Right renal pelvis (tissue), 4 donors: ENCODE data around the gene KCNA10. TPM values are rescaled to one million over a fixed set of nuclear protein-coding genes. Genes with fewer than 3 reads are reported as not detected.

Experiments
- DNase-seq, 4 donors: peaks; one replicate each; pipeline ENCODE4 v3.0.0-alpha.2; 2013; ENCODE audit warnings: low read depth in 4 of 4, low spot score in 3 of 4, missing footprints in 1 of 4
- polyA plus RNA-seq, 4 donors: library from polyadenylated mRNA; unstranded; fragments of 120-200 nt; gene quantifications; one replicate each; pipeline ENCODE4 v1.2.1, GENCODE V29; 2013; ENCODE audit not compliant: insufficient read length in 4 of 4

Gene KCNA10
- polyA plus RNA-seq: not detected

- DNase-seq: no peak
Observed at GRCh38 chr1:110519125-110519810, at the start of gene KCNA10. Gene KCNA10, minus strand, starts transcription at chr1:110519175. Its CDS starts 388 bp downstream, at chr1:110518787.

GRCh38 chr1:110566836-110567235, 47.9 kb upstream of the KCNA10 start:
- DNase-seq: no peak

DNA sequence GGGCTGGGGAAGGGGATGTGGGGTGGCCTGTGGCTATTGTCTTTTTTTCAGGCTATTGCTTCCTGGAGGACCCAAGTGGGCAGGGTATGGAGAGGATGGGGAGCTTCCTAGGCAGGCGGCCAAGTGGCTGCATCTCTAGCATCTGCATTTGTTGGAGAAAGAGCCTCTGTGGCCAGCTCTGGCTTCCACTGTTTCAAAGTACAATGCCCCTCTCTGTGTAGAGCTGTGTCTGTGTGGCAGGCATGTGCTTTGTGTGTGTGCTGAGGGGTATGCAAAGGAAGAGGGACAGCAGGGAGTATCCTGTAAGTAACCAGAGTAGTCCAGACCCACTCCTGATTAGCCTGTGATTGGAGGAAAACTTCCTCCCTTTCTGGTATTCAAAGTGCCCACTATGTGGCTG, 46.6 kb upstream of the KCNA10 start:
- DNase-seq: no peak

- DNase-seq: no peak
Observed at GRCh38 chr1:110563089-110563488, 44.1 kb upstream of the KCNA10 start.

- peak in 1 of 4 donors; percentile 14 for DNase-seq
Observed at GRCh38 chr1:110561596-110561995, 42.6 kb upstream of the KCNA10 start.

DNA sequence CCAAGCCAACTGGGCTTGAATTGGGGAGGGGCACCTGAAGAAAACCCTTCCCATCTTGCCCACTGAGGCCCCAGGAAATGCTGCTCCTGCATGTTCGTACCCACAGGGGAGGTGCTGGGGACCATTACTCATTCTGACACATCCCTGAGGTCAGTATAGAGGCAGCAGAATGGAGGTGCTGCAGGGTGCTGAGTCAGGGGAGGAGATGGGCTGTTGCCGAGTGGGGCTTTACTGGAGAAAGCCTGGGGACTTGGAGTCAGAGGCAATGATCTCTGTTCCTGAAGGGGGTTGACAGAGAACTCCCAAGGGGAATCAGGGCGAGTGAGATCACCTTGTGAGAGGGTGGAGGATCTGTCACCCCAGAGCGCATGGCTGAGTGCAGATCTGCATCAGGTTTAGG, 40.2 kb upstream of the KCNA10 start:
- no peak for DNase-seq

DNA sequence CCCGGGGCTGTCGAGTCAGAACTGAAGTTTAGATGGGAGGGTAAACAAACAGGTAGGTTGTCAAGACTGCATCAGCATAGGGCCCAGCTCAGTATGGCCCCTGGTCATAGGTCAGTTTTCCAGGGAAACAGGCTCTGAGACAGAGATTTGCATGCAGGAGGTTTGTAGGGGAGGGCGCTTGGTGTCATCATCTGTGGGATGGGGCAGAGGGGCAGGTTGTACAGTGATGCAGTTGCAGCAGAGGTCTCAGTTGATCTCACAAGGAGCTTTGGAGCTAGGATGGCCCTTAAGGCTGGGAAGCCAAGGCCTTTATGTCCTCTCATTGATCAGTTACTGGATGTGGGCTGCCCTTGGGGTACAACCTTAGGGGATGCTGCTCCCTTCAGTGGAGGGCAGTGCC, 38.5 kb upstream of the KCNA10 start:
- DNase-seq: no peak

DNA sequence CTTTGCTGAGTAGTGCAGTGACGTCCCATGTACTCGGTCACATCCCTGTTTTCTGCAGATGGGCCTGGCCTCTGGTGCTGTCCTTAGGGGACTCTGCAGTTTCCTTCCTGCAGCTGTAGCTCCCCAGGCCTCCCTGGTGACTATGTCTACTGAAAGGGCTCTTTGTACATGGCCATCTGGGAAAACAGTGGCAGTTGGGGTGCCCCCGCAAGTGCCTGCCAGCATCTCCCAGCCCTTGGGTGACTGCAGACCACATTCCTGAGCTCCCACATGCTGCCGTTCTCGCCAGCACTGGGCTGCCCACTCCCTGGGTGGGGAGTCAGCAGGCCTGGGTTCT, 37.5 kb upstream of the KCNA10 start:
- no peak for DNase-seq

- DNase-seq: no peak
Observed at GRCh38 chr1:110555807-110556470, 37.0 kb upstream of the KCNA10 start.

GRCh38 chr1:110554871-110555801, 36.2 kb upstream of the KCNA10 start:
- DNase-seq: peak in 2 of 4 donors; percentile 24 to 28

DNA sequence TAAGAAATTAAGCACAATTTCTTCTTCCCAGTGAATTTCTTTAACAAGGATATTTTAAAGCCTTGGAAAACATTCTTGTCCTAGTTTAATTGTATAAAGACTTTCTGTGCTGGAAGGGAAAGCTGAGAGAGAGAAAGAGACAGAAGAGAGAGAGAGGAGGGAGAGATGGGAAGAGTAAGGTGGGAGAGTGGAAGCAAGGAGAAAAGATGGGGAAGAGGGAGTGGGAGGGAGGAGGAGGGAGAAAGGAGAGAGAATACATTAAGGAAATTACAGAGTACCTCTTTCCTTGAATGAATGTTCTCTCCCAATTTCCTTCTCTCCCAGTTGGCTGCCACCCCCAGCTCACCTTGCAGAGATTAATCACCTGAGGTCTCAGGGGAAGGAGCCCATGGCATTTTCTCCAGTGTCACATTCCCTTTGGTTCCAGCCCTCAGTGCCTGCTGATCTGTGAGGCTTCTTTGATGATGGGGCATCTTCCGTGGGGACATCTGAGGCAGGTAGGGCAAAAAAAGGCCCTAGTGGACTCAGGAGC, 32.4 kb upstream of the KCNA10 start:
- no peak for DNase-seq

- DNase-seq: no peak
Observed at GRCh38 chr1:110549831-110550230, 30.9 kb upstream of the KCNA10 start.

DNA sequence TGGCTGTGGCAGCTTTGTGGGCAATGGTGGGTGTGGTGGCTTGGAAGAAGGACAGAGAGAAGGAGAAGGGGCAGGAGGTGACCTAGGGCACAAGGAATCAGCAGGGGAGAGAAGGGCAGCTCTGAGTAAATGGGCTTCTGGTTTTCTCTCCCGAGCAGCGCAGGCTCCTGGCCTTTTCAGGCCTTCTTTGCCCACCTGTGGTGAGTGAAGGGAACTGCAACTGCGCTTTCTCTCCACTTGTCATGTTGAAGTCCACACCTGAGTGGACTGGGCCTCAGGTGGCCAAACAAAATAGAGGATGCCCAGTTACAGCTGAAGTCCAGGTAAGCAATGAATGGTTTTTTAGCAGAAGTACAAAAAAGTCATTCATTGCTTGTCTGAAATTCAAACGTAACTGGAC, 29.4 kb upstream of the KCNA10 start:
- no peak for DNase-seq

GRCh38 chr1:110547017-110547416, 28.0 kb upstream of the KCNA10 start:
- DNase-seq: no peak

DNA sequence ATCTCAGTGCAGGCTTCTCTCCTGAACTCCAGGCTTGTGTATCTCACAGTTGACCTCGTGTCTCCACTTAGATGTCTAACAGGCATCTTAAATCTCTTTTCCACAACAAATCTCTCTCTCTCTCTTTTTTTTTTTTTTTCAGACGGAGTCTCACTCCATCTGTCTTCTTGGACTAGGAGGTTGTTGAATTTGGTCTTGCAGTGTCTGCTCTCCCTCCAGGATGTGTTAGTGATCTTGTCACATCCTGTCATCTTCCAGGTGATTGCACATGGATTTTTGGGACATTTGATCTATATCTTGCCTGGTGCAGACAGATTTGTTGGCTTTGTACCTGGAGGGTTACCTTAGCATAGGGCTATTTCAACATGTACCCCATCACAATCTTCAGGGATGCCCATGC, 26.5 kb upstream of the KCNA10 start:
- no peak for DNase-seq

DNA sequence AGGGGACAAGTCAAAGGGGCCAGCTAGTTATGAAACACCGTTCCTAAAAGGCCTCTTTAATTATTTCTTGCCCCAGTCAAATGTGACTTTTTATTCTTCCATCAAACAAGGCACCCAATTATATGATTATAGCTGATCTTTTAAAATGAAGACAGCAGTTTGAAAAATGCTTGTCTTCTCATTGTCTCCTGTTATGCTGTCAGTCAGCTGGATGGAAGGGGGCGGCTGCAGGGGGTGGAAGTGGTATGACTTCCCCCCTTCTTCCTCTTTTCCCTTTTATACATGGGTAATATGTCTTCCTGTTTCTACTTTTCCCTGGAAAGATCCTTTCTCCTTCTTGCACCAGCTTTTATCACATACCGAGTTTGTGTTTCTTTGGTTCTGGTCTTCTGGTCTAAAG, 25.8 kb upstream of the KCNA10 start:
- DNase-seq: no peak

DNA sequence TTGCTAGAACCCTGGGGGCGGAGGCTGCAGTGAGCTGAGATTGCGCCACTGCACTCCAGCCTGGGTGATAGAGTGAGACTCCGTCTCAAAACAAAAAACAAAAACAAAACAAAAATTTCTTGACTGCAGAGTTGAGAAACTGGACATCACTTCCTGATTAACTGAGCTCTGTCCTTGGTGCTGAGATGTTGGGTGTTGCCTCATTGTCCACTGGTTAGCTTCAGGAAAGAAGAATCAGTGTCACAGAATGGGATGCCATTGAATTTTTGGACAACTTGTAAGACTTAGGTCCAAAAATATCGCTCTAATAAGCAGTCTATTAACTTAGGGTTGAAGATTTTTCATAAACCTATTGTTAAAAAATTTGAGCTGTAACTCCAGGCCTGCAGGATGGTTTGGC, 23.8 kb upstream of the KCNA10 start:
- peak in 1 of 4 donors; percentile 21 for DNase-seq

DNA sequence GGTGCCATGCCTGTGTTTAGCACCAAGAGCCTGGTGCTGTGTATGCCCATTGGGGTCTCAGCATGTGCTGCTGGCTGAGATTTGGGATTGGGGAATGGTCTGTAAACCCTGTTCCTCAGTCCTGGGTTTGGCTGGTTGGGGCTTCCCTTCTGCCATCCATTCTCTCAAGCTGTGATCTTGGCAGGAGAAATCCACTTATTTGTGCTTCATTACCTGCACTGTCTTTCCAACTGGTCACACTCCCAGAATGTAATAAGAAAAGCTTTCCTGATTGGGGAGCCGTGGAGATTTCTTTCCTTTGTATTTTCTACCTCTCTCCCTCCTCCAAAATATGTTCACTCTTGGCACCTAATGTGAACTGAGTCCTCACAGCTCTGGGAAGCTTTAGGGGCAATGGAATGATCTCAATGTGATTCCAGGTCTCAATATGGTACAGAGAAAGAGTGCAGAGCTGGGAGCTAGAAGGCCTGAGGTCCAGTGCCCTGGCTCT, 23.0 kb upstream of the KCNA10 start:
- DNase-seq: no peak

- no peak for DNase-seq
Observed at GRCh38 chr1:110540891-110541685, 22.1 kb upstream of the KCNA10 start.

- DNase-seq: no peak
Observed at GRCh38 chr1:110538921-110539320, 19.9 kb upstream of the KCNA10 start.
